Activated CD4-positive, alpha-beta T cell treated with anti-CD3 and anti-CD28 coated beads, Interleukin-2, amount 10 ng/mL, durations not matched to agents 24 days and 14 days (primary cell): Measurements from ENCODE around the gene CLIC3. TPM values are rescaled to one million over a fixed set of nuclear protein-coding genes. Genes with fewer than 3 reads are reported as not detected.

ENCODE experiments used
- DNase-seq: peaks from one replicate; pipeline ENCODE4 v3.0.0; 2022
- H3K27ac Mint-ChIP-seq: one replicate; pipeline ENCODE4 v1.8.0; 2022; ENCODE audit warnings: mild to moderate bottlenecking, mixed read lengths
- H3K27me3 Mint-ChIP-seq: one replicate; pipeline ENCODE4 v1.8.0; 2022; ENCODE audit warnings: mixed read lengths
- H3K36me3 Mint-ChIP-seq: one replicate; pipeline ENCODE4 v1.8.0; 2022; ENCODE audit warnings: low read depth, mild to moderate bottlenecking, mixed read lengths
- H3K4me1 Mint-ChIP-seq: one replicate; pipeline ENCODE4 v1.8.0; 2021; ENCODE audit warnings: mixed read lengths
- H3K4me3 Mint-ChIP-seq: one replicate; pipeline ENCODE4 v1.8.0; 2022; ENCODE audit warnings: mild to moderate bottlenecking, moderate library complexity, mixed read lengths
- H3K9me3 Mint-ChIP-seq: one replicate; pipeline ENCODE4 v1.8.0; 2021; ENCODE audit warnings: mixed read lengths
- intact Hi-C: fragments of 100-400 bp; cut with micrococcal nuclease; formaldehyde crosslinking; loops from one replicate; pipeline ENCODE4 v1.15.1; 2023
- total RNA-seq: library from RNA; stranded (reverse); gene quantifications from 2 replicates; pipeline ENCODE4 v1.2.3, GENCODE V29; 2022

The CLIC3 gene
- total RNA-seq, 1 donor from 2014 or later: not detected

- intact Hi-C loops: no loop called here
- Mint-ChIP-seq H3K4me1 (peaks cover 3% of the 10 kb centered on the region), H3K36me3 (peaks cover 2% of the 10 kb centered on the region)
Observed at GRCh38 chr9:136952876-136953770, 43.2 kb downstream of the CLIC3 start.

DNA sequence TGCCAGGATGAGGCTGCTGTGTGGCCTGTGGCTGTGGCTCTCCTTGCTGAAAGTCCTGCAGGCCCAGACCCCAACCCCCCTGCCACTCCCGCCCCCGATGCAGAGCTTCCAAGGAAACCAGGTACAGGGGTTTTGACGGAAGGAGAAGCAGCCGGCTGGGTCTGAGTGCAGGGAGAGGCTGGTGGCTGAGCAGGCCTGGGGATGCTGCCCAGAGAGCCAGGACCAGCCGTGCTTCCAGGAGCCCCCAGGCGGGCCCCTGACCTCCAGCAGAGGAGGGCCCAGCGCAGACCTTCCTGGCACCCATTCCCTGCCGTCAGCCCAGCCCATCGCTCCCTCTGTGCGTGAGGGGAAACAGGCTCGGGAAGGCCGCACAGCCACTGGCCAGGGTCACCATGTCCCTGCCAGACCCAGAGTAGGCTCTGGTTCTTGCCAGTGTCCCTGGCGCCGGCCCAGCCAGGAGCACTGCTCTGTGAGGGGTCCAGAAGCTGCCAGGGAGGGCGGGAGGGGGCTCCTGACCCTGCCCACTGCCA lies 44.0 kb downstream of the CLIC3 start:
- H3K4me1 Mint-ChIP-seq: peaks cover 3% of the 10 kb centered on the region
- H3K27ac Mint-ChIP-seq: no peak overlapping the region
- peaks cover 9% of the 10 kb centered on the region for H3K9me3 Mint-ChIP-seq
- no peak overlapping the region for H3K4me3 Mint-ChIP-seq
- intact Hi-C loops: no loop called here
- H3K27me3 Mint-ChIP-seq: no peaks in the 10 kb centered on the region
- H3K36me3 Mint-ChIP-seq: peaks cover 2% of the 10 kb centered on the region
- no peak for DNase-seq

More at GRCh38 chr9:136952876-136953770, 43.2 kb downstream of the CLIC3 start:
- DNase-seq: no peak
- H3K9me3 Mint-ChIP-seq: peaks cover 12% of the 10 kb centered on the region
- H3K27ac Mint-ChIP-seq: no peak overlapping the region
- no peak overlapping the region for H3K4me3 Mint-ChIP-seq
- H3K27me3 Mint-ChIP-seq: no peaks in the 10 kb centered on the region

GRCh38 chr9:136951541-136952320 lies 44.6 kb downstream of the CLIC3 start, which contains the start of gene LCN12:
Gene LCN12, plus strand, starts transcription at chr9:136952273. Its CDS starts 55 bp downstream, at chr9:136952328.
- H3K36me3 Mint-ChIP-seq: peaks cover 2% of the 10 kb centered on the region
- no peak within 1 kb of the TSS for H3K27ac Mint-ChIP-seq
- H3K27me3 Mint-ChIP-seq: no peaks in the 10 kb centered on the region
- H3K4me1 Mint-ChIP-seq: peaks cover 3% of the 10 kb centered on the region
- DNase-seq: no peak
- H3K9me3 Mint-ChIP-seq: peaks cover 7% of the 10 kb centered on the region
- intact Hi-C loops: no loop called here
- H3K4me3 Mint-ChIP-seq: no peak within 1 kb of the TSS

DNA sequence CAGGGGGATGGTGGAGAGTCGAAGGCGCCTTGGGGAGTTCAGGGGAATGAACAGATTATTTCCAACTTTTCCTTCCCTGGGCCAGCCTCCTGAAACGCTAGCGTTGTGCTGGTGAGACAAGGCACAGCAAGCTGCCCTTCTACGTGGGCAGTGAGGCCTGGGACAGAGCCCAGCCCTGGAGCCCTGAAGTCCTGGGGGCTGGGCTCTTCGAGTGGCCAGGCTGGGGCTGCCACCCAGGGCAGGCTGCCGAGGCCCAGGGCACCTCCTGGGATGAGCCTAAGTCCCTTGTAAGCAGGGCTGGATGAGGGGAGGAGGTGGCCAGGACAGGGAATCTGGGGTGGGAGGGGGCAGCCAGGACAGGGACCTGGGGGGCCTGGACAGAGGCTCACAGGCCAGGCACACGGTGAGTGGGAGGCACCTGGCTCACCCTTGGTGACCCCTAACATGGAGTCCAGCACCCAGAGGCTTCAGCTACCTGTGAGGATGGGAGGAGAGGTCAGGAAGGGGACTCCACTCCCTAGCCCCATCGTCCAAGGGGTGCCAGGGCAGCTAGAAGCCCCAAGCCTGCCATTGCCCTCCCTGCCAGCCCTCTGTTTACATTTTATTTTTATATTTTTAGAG lies 45.6 kb downstream of the CLIC3 start:
- intact Hi-C loops: no loop called here
- Mint-ChIP-seq H3K27me3 (no peaks in the 10 kb centered on the region), H3K36me3 (no peaks in the 10 kb centered on the region), H3K4me3 (peak overlapping the region; percentile 87), H3K27ac (peak overlapping the region; percentile 89), H3K9me3 (no peaks in the 10 kb centered on the region), H3K4me1 (peaks cover 3% of the 10 kb centered on the region)
- DNase-seq: no peak

DNA sequence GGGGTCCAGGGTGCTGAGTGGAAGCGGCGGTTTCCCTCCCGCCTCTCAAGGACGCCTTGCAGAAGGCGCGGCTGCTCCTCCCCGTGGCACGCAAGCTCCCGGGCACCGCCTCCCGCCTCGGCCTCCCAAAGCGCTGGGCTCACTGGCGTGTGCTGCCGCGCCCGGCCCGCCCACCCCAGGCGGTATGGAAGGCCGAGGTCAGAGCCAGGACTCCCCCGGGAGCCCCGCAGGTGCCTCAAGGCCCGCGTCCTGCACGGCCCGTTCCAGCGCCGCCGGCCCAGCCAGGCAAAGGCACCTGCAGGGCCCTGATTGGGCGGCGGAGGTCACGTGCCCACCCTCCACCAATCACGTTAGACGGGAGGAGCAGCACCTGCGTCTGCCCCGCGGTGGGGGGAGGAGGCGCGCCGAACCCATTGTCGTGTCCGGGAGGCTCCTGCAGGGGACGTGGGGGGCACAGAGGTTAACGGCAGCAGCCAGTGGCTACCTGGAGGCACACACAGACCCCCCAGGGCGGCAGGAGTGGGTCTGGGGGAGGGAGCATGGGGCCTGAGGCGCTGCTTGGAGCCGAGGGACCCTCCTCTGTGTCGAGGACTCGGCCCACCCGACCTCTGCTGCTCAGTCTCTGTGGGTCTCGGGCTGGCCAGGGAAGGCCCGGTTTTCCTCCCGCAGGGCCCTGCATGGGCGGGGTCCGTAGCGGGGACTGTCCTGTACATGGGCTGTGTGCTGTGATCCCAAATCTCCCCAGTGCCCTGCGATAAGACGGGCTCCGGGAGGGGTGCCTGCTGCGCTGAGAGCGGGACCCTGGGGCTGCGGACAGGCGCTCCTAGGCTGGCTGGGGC lies 46.3 kb downstream of the CLIC3 start:
- Mint-ChIP-seq H3K4me3 (peak overlapping the region; percentile 88), H3K27ac (peak overlapping the region; percentile 89), H3K9me3 (no peaks in the 10 kb centered on the region), H3K27me3 (no peaks in the 10 kb centered on the region), H3K4me1 (peaks cover 3% of the 10 kb centered on the region), H3K36me3 (no peaks in the 10 kb centered on the region)
- DNase-seq: peak; percentile 99
- intact Hi-C loops: no loop called here

- H3K36me3 Mint-ChIP-seq: no peaks in the 10 kb centered on the region
- H3K27ac Mint-ChIP-seq: peak overlapping the region; percentile 76
- intact Hi-C loops: no loop called here
- no peaks in the 10 kb centered on the region for H3K27me3 Mint-ChIP-seq
- H3K4me1 Mint-ChIP-seq: peaks cover 7% of the 10 kb centered on the region
- no peak for DNase-seq
- H3K9me3 Mint-ChIP-seq: no peaks in the 10 kb centered on the region
- H3K4me3 Mint-ChIP-seq: peak overlapping the region; percentile 88
Observed at GRCh38 chr9:136949239-136949816, 47.0 kb downstream of the CLIC3 start.

- Mint-ChIP-seq H3K9me3 (no peaks in the 10 kb centered on the region), H3K4me1 (peaks cover 7% of the 10 kb centered on the region), H3K27me3 (no peaks in the 10 kb centered on the region), H3K36me3 (peaks cover 3% of the 10 kb centered on the region), H3K27ac (no peak overlapping the region), H3K4me3 (peak overlapping the region; percentile 88)
- intact Hi-C loops: no loop called here
- peak; percentile 61 for DNase-seq
Observed at GRCh38 chr9:136947955-136948510, 48.3 kb downstream of the CLIC3 start.

DNA sequence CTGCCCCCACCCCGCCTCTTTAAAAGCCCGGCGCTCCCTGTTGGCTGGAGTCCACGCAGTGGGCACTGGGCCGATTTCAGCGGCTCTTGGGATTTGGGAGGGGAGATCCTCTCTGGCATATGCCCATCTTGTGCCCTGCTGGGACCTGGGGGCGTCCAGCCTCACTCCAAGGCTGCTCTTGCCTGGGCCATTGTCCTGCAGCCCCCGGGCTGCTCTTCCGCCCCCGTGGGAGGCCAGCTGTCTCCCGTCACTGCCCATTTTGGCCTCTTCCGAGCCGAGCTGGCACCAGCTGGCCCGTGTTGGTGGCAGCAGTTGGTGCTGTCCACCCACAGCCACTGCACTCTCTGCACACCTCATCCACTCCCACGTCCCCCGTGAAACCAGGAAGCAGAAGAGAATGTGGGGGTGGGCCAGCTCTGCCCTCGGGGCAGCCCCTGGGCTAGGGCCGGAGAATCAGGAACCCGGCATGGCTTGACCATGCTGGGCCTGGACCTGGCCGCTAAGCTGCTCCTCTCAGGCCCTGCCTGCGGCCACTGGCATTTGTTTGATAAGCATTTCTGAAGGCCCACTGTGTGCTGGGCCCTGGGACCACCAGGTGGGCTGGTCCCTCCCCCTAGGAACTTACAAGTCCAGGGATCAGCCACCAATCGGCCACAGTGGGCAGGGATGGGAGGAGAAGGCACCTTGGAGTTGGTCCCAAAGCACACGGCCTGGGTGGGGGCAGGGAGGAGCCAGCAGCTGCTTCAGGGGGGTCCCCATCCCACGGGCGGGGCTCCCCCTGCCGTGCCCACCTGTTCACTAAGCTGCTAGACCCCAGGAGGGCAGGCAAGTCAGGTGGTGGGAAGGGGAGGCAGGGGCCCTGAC lies 49.1 kb downstream of the CLIC3 start:
- Mint-ChIP-seq H3K4me1 (peaks cover 7% of the 10 kb centered on the region), H3K36me3 (peaks cover 4% of the 10 kb centered on the region), H3K9me3 (no peaks in the 10 kb centered on the region), H3K27me3 (no peaks in the 10 kb centered on the region), H3K27ac (no peak overlapping the region), H3K4me3 (no peak overlapping the region)
- intact Hi-C loops: no loop called here
- peak; percentile 59 for DNase-seq

DNA sequence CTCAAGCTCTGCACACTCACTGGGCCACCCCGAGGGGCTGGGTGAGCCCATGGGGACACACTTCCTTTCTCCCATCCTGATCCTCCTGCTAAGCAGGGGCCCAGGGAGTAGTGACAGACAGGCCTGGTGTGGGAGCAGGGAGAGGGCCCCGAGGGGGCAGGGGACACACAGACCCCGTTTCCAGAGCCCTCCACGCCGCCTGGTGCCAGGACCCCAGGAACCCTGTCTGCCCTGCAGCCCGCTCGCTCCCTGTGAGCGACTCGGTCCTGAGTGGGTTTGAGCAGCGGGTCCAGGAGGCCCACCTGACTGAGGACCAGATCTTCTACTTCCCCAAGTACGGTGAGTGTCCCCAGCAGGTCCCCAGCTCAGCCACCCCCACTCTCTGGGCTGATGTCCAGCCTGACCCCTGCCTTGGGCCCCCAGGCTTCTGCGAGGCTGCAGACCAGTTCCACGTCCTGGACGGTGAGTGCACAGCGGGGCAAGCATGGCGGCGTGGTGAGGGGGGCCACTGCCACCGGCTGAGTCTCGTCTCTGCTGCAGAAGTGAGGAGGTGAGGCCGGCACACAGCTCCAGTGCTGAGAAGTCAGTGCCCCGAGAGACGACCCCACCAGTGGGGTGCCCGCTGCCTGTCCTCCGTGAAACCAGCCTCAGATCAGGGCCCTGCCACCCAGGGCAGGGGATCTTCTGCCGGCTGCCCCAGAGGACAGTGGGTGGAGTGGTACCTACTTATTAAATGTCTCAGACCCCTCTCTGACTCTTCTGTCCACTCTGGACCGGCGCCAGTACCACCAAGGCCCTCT lies 49.9 kb downstream of the CLIC3 start:
- H3K27me3 Mint-ChIP-seq: no peaks in the 10 kb centered on the region
- H3K36me3 Mint-ChIP-seq: peaks cover 9% of the 10 kb centered on the region
- DNase-seq: no peak
- intact Hi-C loops: no loop called here
- H3K4me3 Mint-ChIP-seq: no peak overlapping the region
- H3K9me3 Mint-ChIP-seq: no peaks in the 10 kb centered on the region
- no peak overlapping the region for H3K27ac Mint-ChIP-seq
- H3K4me1 Mint-ChIP-seq: peaks cover 7% of the 10 kb centered on the region

GRCh38 chr9:136945333-136946227 lies 50.8 kb downstream of the CLIC3 start:
- no peaks in the 10 kb centered on the region for H3K9me3 Mint-ChIP-seq
- H3K27me3 Mint-ChIP-seq: no peaks in the 10 kb centered on the region
- no peak overlapping the region for H3K27ac Mint-ChIP-seq
- H3K4me1 Mint-ChIP-seq: peaks cover 5% of the 10 kb centered on the region
- no peak for DNase-seq
- no peak overlapping the region for H3K4me3 Mint-ChIP-seq
- peaks cover 12% of the 10 kb centered on the region for H3K36me3 Mint-ChIP-seq
- intact Hi-C loops: no loop called here
